Neuronal stem cell (in vitro differentiated cells): ENCODE measurements around the gene EMX2.
"Not testable (repeated sequence)": the region's sequence is repeated elsewhere in the genome, so short reads cannot be mapped to it uniquely, and the experiment has no call there.

ENCODE experiments used
- DNase-seq: peaks from one replicate; pipeline ENCODE4 v3.0.0-alpha.2; 2013; ENCODE audit warnings: low spot score
- H2AFZ ChIP-seq: one replicate; pipeline ENCODE4 v1.6.1; 2013; ENCODE audit warnings: mild to moderate bottlenecking, low read length, inconsistent platforms
- H2AK5ac ChIP-seq: 2 replicates; pipeline ENCODE4 v1.6.1; 2013; ENCODE audit warnings: low read depth, mild to moderate bottlenecking, inconsistent platforms, low read length, moderate library complexity, mixed read lengths
- H2BK120ac ChIP-seq: 2 replicates; pipeline ENCODE4 v1.6.1; 2013; ENCODE audit warnings: low read depth, mild to moderate bottlenecking, inconsistent platforms, low read length, moderate library complexity, mixed read lengths
- H2BK12ac ChIP-seq: one replicate; pipeline ENCODE4 v1.6.1; 2013; ENCODE audit warnings: low read length, inconsistent platforms
- H2BK15ac ChIP-seq: 2 replicates; pipeline ENCODE4 v1.6.1; 2013; ENCODE audit warnings: mild to moderate bottlenecking, low read length, inconsistent platforms, mixed read lengths
- H2BK5ac ChIP-seq: one replicate; pipeline ENCODE4 v1.6.1; 2013; ENCODE audit warnings: inconsistent platforms, mild to moderate bottlenecking, low read length, moderate library complexity
- H3K14ac ChIP-seq: one replicate; pipeline ENCODE4 v1.6.1; 2013; ENCODE audit warnings: low read length, inconsistent platforms
- H3K18ac ChIP-seq: 2 replicates; pipeline ENCODE4 v1.6.1; 2013; ENCODE audit warnings: low read length, inconsistent platforms
- H3K23ac ChIP-seq: 2 replicates; pipeline ENCODE4 v1.6.1; 2013; ENCODE audit warnings: low read depth, mild to moderate bottlenecking, mixed read lengths, low read length, inconsistent platforms; ENCODE audit not compliant: poor library complexity
- H3K27ac ChIP-seq: replicated peaks from 3 replicates; pipeline ENCODE4 v1.5.1; 2013; ENCODE audit warnings: low read length, inconsistent platforms
- H3K27me3 ChIP-seq, 3 experiments: 2 replicates each; pipeline ENCODE4 v1.6.1; 2013; ENCODE audit warnings: low read length in 3 of 3, mild to moderate bottlenecking in 2 of 3, inconsistent platforms in 1 of 3, low read depth in 1 of 3, mixed read lengths in 1 of 3, moderate library complexity in 1 of 3; ENCODE audit not compliant: control insufficient read depth in 3 of 3, insufficient read depth in 3 of 3
- H3K36me3 ChIP-seq, 2 donors: replicated peaks in 1 of 2; 2 replicates each; pipeline ENCODE4 v1.6.1; 2013; ENCODE audit warnings: low read length in 2 of 2; ENCODE audit not compliant: control insufficient read depth in 2 of 2, insufficient read depth in 2 of 2
- H3K4ac ChIP-seq: 2 replicates; pipeline ENCODE4 v1.6.1; 2013; ENCODE audit warnings: inconsistent platforms, mild to moderate bottlenecking, low read length, moderate library complexity
- H3K4me1 ChIP-seq, 2 donors: 1 replicate in 1 of 2; 2 replicates in 1 of 2; pipeline ENCODE4 v1.6.1; 2013; ENCODE audit warnings: low read length in 2 of 2, low read depth in 1 of 2; ENCODE audit not compliant: control insufficient read depth in 2 of 2, insufficient read depth in 1 of 2
- H3K4me2 ChIP-seq: one replicate; pipeline ENCODE4 v1.6.1; 2013; ENCODE audit warnings: mild to moderate bottlenecking, low read length, inconsistent platforms; ENCODE audit not compliant: insufficient read depth, poor library complexity, severe bottlenecking
- H3K4me3 ChIP-seq, 2 donors: 2 replicates each; pipeline ENCODE4 v1.5.1; 2013; ENCODE audit warnings: low read length in 2 of 2, mild to moderate bottlenecking in 2 of 2, inconsistent platforms in 1 of 2, moderate library complexity in 1 of 2
- H3K79me1 ChIP-seq: one replicate; pipeline ENCODE4 v1.6.1; 2013; ENCODE audit warnings: low read depth, mild to moderate bottlenecking, inconsistent platforms, low read length, moderate library complexity
- H3K9ac ChIP-seq: one replicate; pipeline ENCODE4 v1.6.1; 2013; ENCODE audit warnings: mild to moderate bottlenecking, low read depth, low read length, inconsistent platforms; ENCODE audit not compliant: poor library complexity
- H3K9me3 ChIP-seq, 2 donors: replicated peaks in 1 of 2; 2 replicates each; pipeline versions ENCODE3 to v1.6.1; 2013; ENCODE audit warnings: low read length in 2 of 2, mild to moderate bottlenecking in 2 of 2, inconsistent platforms in 1 of 2, low read depth in 1 of 2, mixed read lengths in 1 of 2, moderate library complexity in 1 of 2; ENCODE audit not compliant: control insufficient read depth in 2 of 2, insufficient read depth in 1 of 2
- H4K8ac ChIP-seq: one replicate; pipeline ENCODE4 v1.6.1; 2013; ENCODE audit warnings: low read depth, mild to moderate bottlenecking, inconsistent platforms, low read length, moderate library complexity
- H4K91ac ChIP-seq: one replicate; pipeline ENCODE4 v1.6.1; 2013; ENCODE audit warnings: low read length, low read depth, mild to moderate bottlenecking, inconsistent platforms; ENCODE audit not compliant: poor library complexity
- WGBS, 2 donors: extraction: QIAGEN DNeasy Blood & Tissue Kit; methylation state at CpG; one replicate each; pipeline ENCODE4 v1.1.7; 2013; ENCODE audit warnings: missing lambda C conversion rate in 2 of 2, mixed read lengths in 1 of 2; ENCODE audit not compliant: insufficient read length in 2 of 2, insufficient replicate concordance in 1 of 2; ENCODE audit errors: extremely low coverage in 2 of 2; 5-methylcytosine and 5-hydroxymethylcytosine counted together

The EMX2 gene

DNA sequence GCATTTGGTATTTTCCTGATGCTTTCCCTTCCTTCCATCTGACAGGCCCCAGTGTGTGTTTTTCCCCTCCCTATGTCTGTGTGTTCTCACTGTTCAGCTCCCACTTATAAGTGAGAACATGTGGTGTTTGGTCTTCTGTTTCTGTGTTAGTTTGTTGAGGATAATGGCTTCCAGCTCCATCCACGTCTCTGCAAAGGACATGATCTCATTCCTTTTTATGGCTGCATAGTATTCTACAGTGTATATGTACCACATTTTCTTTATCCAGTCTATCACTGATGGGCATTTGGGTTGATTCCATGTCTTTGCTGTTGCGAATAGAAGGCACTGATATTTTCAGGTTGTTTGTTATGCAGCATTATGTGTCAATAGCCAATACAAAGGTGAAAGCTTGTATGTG lies 42.3 kb downstream of the EMX2 start:
- not testable (repeated sequence) for H3K4me2 ChIP-seq, H3K79me1 ChIP-seq, H3K36me3 ChIP-seq, H3K23ac ChIP-seq, H2AFZ ChIP-seq, H3K27ac ChIP-seq, H4K8ac ChIP-seq, H3K9ac ChIP-seq, H2BK5ac ChIP-seq, H3K4me1 ChIP-seq, H3K4ac ChIP-seq, H3K9me3 ChIP-seq, DNase-seq, H2BK120ac ChIP-seq, H4K91ac ChIP-seq, H3K18ac ChIP-seq, H3K14ac ChIP-seq, H2BK12ac ChIP-seq, H2BK15ac ChIP-seq, H3K4me3 ChIP-seq, H2AK5ac ChIP-seq, H3K27me3 ChIP-seq
- no CpG with 5 or more reads among the region's 2 CpGs for WGBS, 2 donors

DNA sequence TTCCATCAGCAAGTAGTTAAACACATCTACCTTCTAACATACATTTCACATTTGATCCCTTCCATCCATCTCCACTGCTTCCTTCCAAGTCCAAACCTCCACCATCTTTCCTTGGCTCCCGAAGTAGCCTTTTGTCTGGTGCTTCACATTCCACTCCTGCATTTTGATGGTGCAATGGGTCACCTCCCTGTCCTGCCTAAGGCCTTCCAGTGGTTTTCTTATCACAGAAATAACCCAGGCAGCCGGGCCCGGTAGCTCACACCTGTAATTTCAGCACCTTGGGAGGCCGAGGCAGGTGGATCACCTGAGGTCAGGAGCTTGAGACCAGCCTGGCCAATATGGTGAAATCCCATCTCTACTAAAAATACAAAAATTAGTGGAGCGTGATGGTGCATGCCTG lies 44.5 kb downstream of the EMX2 start:
- no peak overlapping the region for H2BK12ac ChIP-seq
- H3K27me3 ChIP-seq, result no peaks in the 10 kb centered on the region
- H3K4me2 ChIP-seq, result no peak overlapping the region
- H4K91ac ChIP-seq, result no peak overlapping the region
- H3K4me1 ChIP-seq, result no peaks in the 10 kb centered on the region
- H4K8ac ChIP-seq, result no peak overlapping the region
- no peak overlapping the region for H3K18ac ChIP-seq
- H2AK5ac ChIP-seq, result no peak overlapping the region
- no CpG with 5 or more reads among the region's 5 CpGs for WGBS, 2 donors
- no peak overlapping the region for H2BK5ac ChIP-seq
- H3K4ac ChIP-seq, result no peak overlapping the region
- H3K36me3 ChIP-seq, result no peaks in the 10 kb centered on the region
- no peak overlapping the region for H2BK15ac ChIP-seq
- H3K79me1 ChIP-seq, result no peaks in the 10 kb centered on the region
- no peak overlapping the region for H3K23ac ChIP-seq
- H2AFZ ChIP-seq, result no peak overlapping the region
- no peak overlapping the region for H2BK120ac ChIP-seq
- H3K9me3 ChIP-seq, result no peaks in the 10 kb centered on the region
- no peak overlapping the region for H3K14ac ChIP-seq
- no peak overlapping the region for H3K4me3 ChIP-seq
- no peak for DNase-seq
- no peak overlapping the region for H3K9ac ChIP-seq
- H3K27ac ChIP-seq, result no peak overlapping the region

GRCh38 chr10:117590101-117590875 lies 47.7 kb downstream of the EMX2 start:
- no peaks in the 10 kb centered on the region for H3K79me1 ChIP-seq
- no peak overlapping the region for H4K91ac ChIP-seq
- H3K4me3 ChIP-seq, result no peak overlapping the region
- no peak overlapping the region for H3K9ac ChIP-seq
- DNase-seq, result no peak
- H2AFZ ChIP-seq, result no peak overlapping the region
- H2AK5ac ChIP-seq, result no peak overlapping the region
- no peak overlapping the region for H3K18ac ChIP-seq
- no peak overlapping the region for H3K23ac ChIP-seq
- no peaks in the 10 kb centered on the region for H3K4me1 ChIP-seq
- no peaks in the 10 kb centered on the region for H3K9me3 ChIP-seq
- no peak overlapping the region for H4K8ac ChIP-seq
- WGBS, 2 donors, result no CpG with 5 or more reads among the region's 8 CpGs
- no peak overlapping the region for H3K4me2 ChIP-seq
- no peak overlapping the region for H3K27ac ChIP-seq
- no peak overlapping the region for H3K14ac ChIP-seq
- H3K4ac ChIP-seq, result no peak overlapping the region
- no peak overlapping the region for H2BK15ac ChIP-seq
- H3K27me3 ChIP-seq, result no peaks in the 10 kb centered on the region
- H2BK5ac ChIP-seq, result no peak overlapping the region
- no peak overlapping the region for H2BK12ac ChIP-seq
- no peaks in the 10 kb centered on the region for H3K36me3 ChIP-seq
- no peak overlapping the region for H2BK120ac ChIP-seq

GRCh38 chr10:117591043-117591442 lies 48.5 kb downstream of the EMX2 start:
- Histone ChIP-seq H3K4me1 (no peaks in the 10 kb centered on the region), H4K8ac (no peak overlapping the region), H3K9ac (no peak overlapping the region), H2BK15ac (no peak overlapping the region), H3K9me3 (no peaks in the 10 kb centered on the region), H2BK120ac (no peak overlapping the region), H2BK12ac (no peak overlapping the region), H3K14ac (no peak overlapping the region), H3K4me2 (no peak overlapping the region), H4K91ac (no peak overlapping the region), H3K36me3 (no peaks in the 10 kb centered on the region), H3K4me3 (no peak overlapping the region), H3K27me3 (no peaks in the 10 kb centered on the region), H2AFZ (no peak overlapping the region), H2AK5ac (no peak overlapping the region), H3K4ac (no peak overlapping the region), H3K18ac (no peak overlapping the region), H3K79me1 (no peaks in the 10 kb centered on the region), H2BK5ac (no peak overlapping the region), H3K23ac (no peak overlapping the region), H3K27ac (no peak overlapping the region)
- WGBS, 2 donors, result no CpG with 5 or more reads among the region's 4 CpGs
- DNase-seq, result no peak
